HCT116 (cell line): ENCODE results near the gene ZCCHC24. TPM values are rescaled to one million over a fixed set of nuclear protein-coding genes. Genes with fewer than 3 reads are reported as not detected.

Source experiments
- ATAC-seq: fragments of 200-7000 bp; cut with Tn5 transposase; 2 replicates; pipeline ENCODE4 v1.9.1; 2020; ENCODE audit warnings: mild to moderate bottlenecking, moderate library complexity
- BruUV-seq: library from RNA; stranded (reverse); fragments of 400-500 nt; replicated peaks from 2 replicates; lab custom pipeline; 2021; lab: Mats Ljungman, UMichigan
- CTCF ChIA-PET: fragments of 300-600 bp; sonication (Branson Sonifier 250); formaldehyde crosslinking; loops from one replicate; lab custom pipeline; 2021; ENCODE audit warnings: antibody characterized with exemption; lab: Charles Lee
- POLR2A ChIA-PET: fragments of 300-600, 350-600 bp; sonication (Branson Sonifier 250); formaldehyde crosslinking; loops from one replicate; lab custom pipeline; 2021; ENCODE audit warnings: antibody characterized with exemption; lab: Charles Lee
- RAD21 ChIA-PET, 2 experiments: fragments of 300-600 bp; sonication (Branson Sonifier 250); formaldehyde crosslinking; loops; one replicate each; lab custom pipeline; 2023; ENCODE audit warnings: low total read pairs in 2 of 2; ENCODE audit not compliant: uncharacterized antibody in 2 of 2, unreplicated experiment in 2 of 2, low non-redundant PET in 1 of 2; lab: Charles Lee
- DNase-seq: peaks from one replicate; pipeline ENCODE4 v3.0.0-alpha.2; 2010; ENCODE audit warnings: low read depth, low spot score
- H2AFZ ChIP-seq: fragments of 200-600 bp; shearing (Covaris generic), sonication (generic); 2 replicates; pipeline ENCODE4 v1.6.1; 2017; ENCODE audit warnings: low read depth, mixed run types, mixed read lengths, antibody characterized with exemption, low read length; ENCODE audit not compliant: poor library complexity, severe bottlenecking
- H3K27ac ChIP-seq: 2 replicates; pipeline ENCODE4 v1.5.1; 2012; ENCODE audit warnings: low read depth, low read length
- H3K27me3 ChIP-seq: fragments of 200-600 bp; sonication (generic); 2 replicates; pipeline ENCODE4 v1.6.1; 2016; ENCODE audit warnings: mixed run types, low read length, mixed read lengths; ENCODE audit not compliant: insufficient read depth
- H3K36me3 ChIP-seq, 2 experiments: fragments of 200-500 bp in 1 of 2; fragments of 200-600 bp in 1 of 2; sonication (Bioruptor generic) in 1 of 2; sonication (generic) in 1 of 2; 2 replicates each; pipeline versions ENCODE4 v1.5.1 to v1.6.1; 2014 to 2016; ENCODE audit warnings: low read length in 2 of 2, inconsistent platforms in 1 of 2, mixed read lengths in 1 of 2, mixed run types in 1 of 2; ENCODE audit not compliant: insufficient read depth in 2 of 2, control insufficient read depth in 1 of 2
- H3K4me1 ChIP-seq, 2 experiments: fragments of 200-600 bp in 1 of 2; sonication (generic) in 1 of 2; 2 replicates each; pipeline versions ENCODE4 v1.5.1 to v1.6.1; 2012 to 2017; ENCODE audit warnings: low read length in 2 of 2, inconsistent platforms in 1 of 2, mild to moderate bottlenecking in 1 of 2, mixed read lengths in 1 of 2, mixed run types in 1 of 2, moderate library complexity in 1 of 2; ENCODE audit not compliant: insufficient read depth in 2 of 2, control insufficient read depth in 1 of 2
- H3K4me2 ChIP-seq: fragments of 200-600 bp; sonication (generic); 2 replicates; pipeline ENCODE4 v1.6.1; 2017; ENCODE audit warnings: mixed run types, low read length, mixed read lengths
- H3K4me3 ChIP-seq, 2 experiments: fragments of 200-600 bp in 1 of 2; sonication (generic) in 1 of 2; replicated peaks in 1 of 2; 2 replicates each; pipeline ENCODE4 v1.5.1; 2011 to 2016; ENCODE audit warnings: low read length in 2 of 2, control low read depth in 1 of 2, low read depth in 1 of 2, mild to moderate bottlenecking in 1 of 2, mixed read lengths in 1 of 2, mixed run types in 1 of 2
- H3K79me2 ChIP-seq: fragments of 200-600 bp; sonication (generic); 2 replicates; pipeline ENCODE4 v1.6.1; 2017; ENCODE audit warnings: mild to moderate bottlenecking, mixed run types, low read length, moderate library complexity, mixed read lengths; ENCODE audit not compliant: insufficient read depth
- H3K9ac ChIP-seq: fragments of 200-600 bp; sonication (generic); 2 replicates; pipeline ENCODE4 v1.6.1; 2016; ENCODE audit warnings: low read length, mixed read lengths
- H3K9me2 ChIP-seq: fragments of 200-600 bp; sonication (generic), shearing (Covaris generic); 2 replicates; pipeline ENCODE4 v1.6.1; 2017; ENCODE audit warnings: mixed run types, mild to moderate bottlenecking, moderate library complexity; ENCODE audit not compliant: insufficient read depth
- H3K9me3 ChIP-seq, 2 experiments: fragments of 200-500 bp in 1 of 2; fragments of 200-600 bp in 1 of 2; sonication (Bioruptor generic) in 1 of 2; sonication (generic) in 1 of 2; 2 replicates each; pipeline ENCODE4 v1.6.1; 2014 to 2017; ENCODE audit warnings: low read length in 2 of 2, mixed read lengths in 2 of 2, inconsistent platforms in 1 of 2, low read depth in 1 of 2, mild to moderate bottlenecking in 1 of 2, mixed run types in 1 of 2, moderate library complexity in 1 of 2; ENCODE audit not compliant: control insufficient read depth in 1 of 2, insufficient read depth in 1 of 2
- H4K20me1 ChIP-seq: fragments of 200-600 bp; sonication (generic), shearing (Covaris generic); 2 replicates; pipeline ENCODE4 v1.6.1; 2017; ENCODE audit warnings: mixed run types, mild to moderate bottlenecking, moderate library complexity; ENCODE audit not compliant: insufficient read depth
- EGR1 ChIP-seq: IDR thresholded peaks from 2 replicates; pipeline ENCODE4 v1.6.1; 2012; ENCODE audit warnings: low read depth
- EZH2phosphoT487 ChIP-seq: fragments of 200-600 bp; IDR thresholded peaks from 2 replicates; pipeline ENCODE4 v1.6.1; 2018; ENCODE audit warnings: antibody characterized with exemption, borderline replicate concordance
- REST ChIP-seq: IDR thresholded peaks from 2 replicates; pipeline ENCODE4 v1.6.1; 2012; ENCODE audit warnings: low read depth
- SIN3A ChIP-seq: IDR thresholded peaks from 2 replicates; pipeline ENCODE4 v1.6.1; 2012; ENCODE audit warnings: low read depth
- SP1 ChIP-seq: IDR thresholded peaks from 2 replicates; pipeline ENCODE4 v1.6.1; 2012; ENCODE audit warnings: low read depth
- TCF7L2 ChIP-seq: IDR thresholded peaks from 2 replicates; pipeline ENCODE4 v1.7.0; 2011; ENCODE audit warnings: borderline replicate concordance, inconsistent platforms; ENCODE audit not compliant: insufficient read depth, insufficient read length; ENCODE audit errors: extremely low read depth
- ZBTB33 ChIP-seq: IDR thresholded peaks from 2 replicates; pipeline ENCODE4 v1.6.1; 2011; ENCODE audit warnings: mild to moderate bottlenecking, low read length, moderate library complexity; ENCODE audit not compliant: insufficient replicate concordance; ENCODE audit errors: extremely low read depth
- ZFX ChIP-seq: fragments of 450-650 bp; IDR thresholded peaks from 2 replicates; pipeline ENCODE4 v1.6.1; 2017
- intact Hi-C: fragments of 100-400 bp; cut with micrococcal nuclease; formaldehyde crosslinking; loops from 2 replicates; pipeline ENCODE4 v1.10.0; 2022
- total RNA-seq: library from RNA; stranded (reverse); gene quantifications from one replicate; pipeline ENCODE4 v1.2.1, GENCODE V29; 2021; ENCODE audit not compliant: unreplicated experiment

ZCCHC24 gene
- total RNA-seq, 1 experiment from 2014 or later = 7.0 TPM

- BruUV-seq = no TSS peak
- ATAC-seq (no peak), DNase-seq (no peak)
- Histone ChIP-seq H2AFZ (no peak overlapping the region), H3K27me3 (no peaks in the 10 kb centered on the region), H3K4me1 (peaks cover 9 to 20% of the 10 kb centered on the region in 2 experiments), H3K4me3 (no peak overlapping the region), H3K4me2 (no peak overlapping the region), H3K9ac (no peak overlapping the region), H4K20me1 (no peaks in the 10 kb centered on the region), H3K27ac (no peak overlapping the region), H3K9me3 (no peaks in the 10 kb centered on the region), H3K79me2 (no peaks in the 10 kb centered on the region), H3K36me3 (no peaks in the 10 kb centered on the region), H3K9me2 (no peaks in the 10 kb centered on the region)
- intact Hi-C loops = no loop called here
- CTCF ChIA-PET = no interaction called here
- POLR2A ChIA-PET = no interaction called here
- RAD21 ChIA-PET = no interaction called here
- no peak for TF ChIP-seq ZBTB33
- TF ChIP-seq EZH2phosphoT487 = no peak
- TF ChIP-seq SP1 = no peak
- TF ChIP-seq REST = no peak
- no peak for TF ChIP-seq ZFX
- TF ChIP-seq SIN3A = no peak
- TF ChIP-seq TCF7L2 = no peak
- no peak for TF ChIP-seq EGR1
Observed at GRCh38 chr10:79451046-79451699, 5.7 kb upstream of the ZCCHC24 start.
